Activated gamma-delta T cell (primary cell): Measurements from ENCODE around the gene UBE2L5.

Experiments
- DNase-seq: peaks from one replicate; lab custom pipeline; 2025; lab: John Stamatoyannopoulos, UW

UBE2L5 gene

GRCh38 chr13:30477346-30478195 is 55.3 kb downstream of the UBE2L5 start:
- DNase-seq: no peak
